HG03439 (cell line): ENCODE measurements around the gene SEC14L5.

Experiments used
- ATAC-seq: cut with Tn5 transposase; IDR thresholded peaks from one replicate; pipeline ENCODE4 v1.9.1; 2021; ENCODE audit warnings: mild to moderate bottlenecking, moderate library complexity; ENCODE audit not compliant: unreplicated experiment

The SEC14L5 gene

DNA sequence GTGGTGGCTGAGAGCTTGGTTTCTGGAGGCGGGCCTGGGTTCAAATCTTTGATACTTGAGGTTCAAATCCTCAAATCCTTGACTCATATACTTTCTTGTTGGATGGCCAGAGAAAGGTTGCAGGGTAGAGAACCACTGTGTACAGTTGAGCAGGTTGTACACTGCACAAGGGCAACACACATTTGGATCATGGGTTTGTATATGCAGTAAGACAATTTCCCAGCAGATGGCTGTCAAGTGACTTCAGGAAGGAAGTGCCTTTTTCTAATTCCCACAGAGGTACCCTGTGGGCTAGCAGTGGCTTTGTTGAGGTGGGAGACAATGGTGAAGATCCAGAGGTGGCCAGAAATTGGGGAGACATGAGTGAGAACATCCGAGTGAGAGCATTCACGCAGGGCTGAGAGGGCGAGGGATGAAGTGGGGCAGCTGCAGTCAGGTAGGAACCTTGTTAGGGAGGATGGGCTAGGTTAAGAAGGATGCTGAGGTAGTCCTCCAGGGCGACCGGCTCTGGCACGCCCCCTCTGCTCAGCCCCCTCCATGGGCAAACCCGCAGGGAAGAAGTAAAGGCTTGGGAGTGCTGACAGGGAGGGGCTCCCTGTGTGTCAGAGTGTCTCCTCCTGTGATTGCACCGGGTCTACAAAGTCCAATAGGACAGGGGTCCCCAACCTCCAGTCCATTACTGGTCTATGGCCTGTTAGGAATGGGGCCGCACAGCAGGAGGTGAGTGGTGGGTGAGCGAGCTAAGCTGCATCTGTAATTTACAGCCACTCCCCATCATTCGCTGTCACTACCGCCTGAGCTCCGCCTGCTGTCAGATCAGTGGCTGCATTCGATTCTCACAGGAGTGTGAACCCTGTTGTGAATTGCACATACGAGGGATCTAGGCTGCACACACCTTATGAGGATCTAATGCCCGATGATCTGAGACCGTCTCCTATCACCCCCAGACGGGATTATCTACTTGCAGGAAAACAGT is 104.9 kb downstream of the SEC14L5 start:
- no peak for ATAC-seq

DNA sequence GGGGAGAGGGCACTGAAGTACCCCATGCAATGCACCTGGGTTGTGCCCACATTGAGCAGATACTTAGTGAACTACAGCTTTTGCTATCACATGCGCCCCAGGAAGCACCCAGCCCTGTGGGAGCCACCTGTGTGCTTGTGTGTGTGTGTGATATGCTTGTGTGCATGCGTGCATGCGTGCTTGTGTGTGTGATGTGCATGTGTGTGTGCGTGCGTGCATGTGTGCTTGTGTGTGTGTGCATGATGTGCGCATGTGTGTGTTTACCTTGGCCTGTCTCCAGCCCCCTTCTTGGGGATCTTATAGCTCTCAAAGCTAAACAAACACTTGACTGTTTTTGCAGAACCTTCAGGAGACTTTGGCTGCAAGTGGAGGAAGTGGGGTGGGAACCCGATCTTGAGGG is 106.8 kb downstream of the SEC14L5 start:
- no peak for ATAC-seq

DNA sequence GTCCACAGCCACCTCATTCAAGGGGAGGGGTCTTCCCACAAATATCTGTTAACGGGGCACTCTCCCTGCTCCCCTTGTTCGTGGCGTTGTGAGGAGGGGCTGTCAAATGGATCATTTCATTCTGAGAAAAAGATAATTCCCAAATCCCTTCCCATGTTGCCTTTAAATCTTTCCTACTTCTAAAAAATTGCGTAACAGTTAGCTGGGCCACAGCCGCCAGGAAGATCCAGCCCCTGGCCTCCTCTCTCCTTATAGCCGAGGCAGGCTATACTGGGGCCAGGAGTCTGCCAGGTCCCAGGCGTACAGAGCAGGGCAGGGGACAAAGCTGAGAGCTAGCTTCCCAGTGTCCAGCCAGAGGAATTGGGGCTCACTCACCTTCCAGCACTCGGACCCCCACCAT is 107.2 kb downstream of the SEC14L5 start:
- ATAC-seq: no peak

DNA sequence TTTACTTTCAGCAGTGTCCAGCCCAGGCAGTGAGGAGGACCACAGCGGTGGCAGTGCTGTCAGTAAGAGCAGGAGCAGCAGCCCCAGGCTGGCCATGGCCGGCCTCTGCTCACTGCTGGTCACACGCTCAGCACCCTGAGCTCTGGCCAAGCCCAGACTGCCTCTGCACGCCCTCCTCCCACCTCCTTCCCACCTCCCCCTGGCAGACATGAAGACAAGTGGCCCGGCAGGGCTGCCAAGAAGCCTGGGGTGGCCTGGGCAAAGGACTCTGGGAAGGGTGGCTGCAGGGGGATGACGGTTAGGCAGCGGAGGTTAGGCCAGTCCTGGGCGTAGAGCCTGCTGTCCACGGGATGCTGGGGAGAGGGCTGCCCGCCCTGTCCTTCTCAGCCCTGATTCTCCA is 107.7 kb downstream of the SEC14L5 start, which contains the start of gene C16orf89:
Gene C16orf89, minus strand, starts transcription at position 144 of the 400 bp plus-strand sequence. Its CDS starts 48 bp downstream, at position 96.
- no peak for ATAC-seq

DNA sequence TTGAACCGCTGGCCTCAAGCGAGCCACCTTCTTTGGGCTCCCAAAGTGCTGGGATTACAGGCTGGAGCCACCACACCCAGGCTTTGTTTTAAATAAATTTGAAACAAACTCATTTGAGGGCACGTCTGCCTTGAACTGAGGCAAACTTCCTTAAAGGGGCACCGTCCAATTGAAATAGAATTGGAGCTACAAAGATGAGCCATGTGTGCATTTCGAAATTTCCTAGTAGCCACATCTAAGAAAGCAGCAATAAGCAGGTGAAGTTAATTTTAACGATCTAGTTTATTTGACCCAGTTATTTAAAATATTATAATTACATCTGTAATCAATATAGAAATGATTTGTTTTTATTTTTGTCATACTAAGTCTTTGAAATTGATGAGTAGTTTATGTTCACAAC is 108.4 kb downstream of the SEC14L5 start:
- no peak for ATAC-seq
